Islet of Langerhans (tissue), 1 donor: ENCODE data around the gene PPP1R16B.
"Not testable (repeated sequence)": the region's sequence is repeated elsewhere in the genome, so short reads cannot be mapped to it uniquely, and the experiment has no call there.

ENCODE experiments used
- FAIRE-seq: peaks from one replicate; lab custom pipeline; 2011; peaks lifted over from hg19 to GRCh38; lab: Jason Lieb, UNC

The PPP1R16B gene

DNA sequence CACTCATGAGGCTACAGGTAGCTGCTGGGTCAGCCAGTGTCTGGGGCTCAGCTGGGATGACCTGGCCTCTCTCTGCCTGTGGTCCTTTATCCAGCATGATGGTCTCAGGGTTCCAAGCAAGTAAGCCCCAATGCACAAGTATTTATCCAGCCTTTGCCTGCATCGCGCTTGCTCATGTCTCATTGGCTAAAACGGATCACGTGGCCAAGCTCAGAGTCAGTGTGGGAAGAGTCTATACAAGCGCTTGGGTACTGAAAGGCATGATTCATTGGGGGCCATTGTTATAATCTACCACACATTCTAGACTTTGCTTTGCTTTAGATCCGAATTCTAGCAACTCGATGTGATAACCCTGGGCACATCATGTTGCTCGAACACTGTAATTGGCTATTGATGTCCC is 48.3 kb downstream of the PPP1R16B start:
- no peak for FAIRE-seq

DNA sequence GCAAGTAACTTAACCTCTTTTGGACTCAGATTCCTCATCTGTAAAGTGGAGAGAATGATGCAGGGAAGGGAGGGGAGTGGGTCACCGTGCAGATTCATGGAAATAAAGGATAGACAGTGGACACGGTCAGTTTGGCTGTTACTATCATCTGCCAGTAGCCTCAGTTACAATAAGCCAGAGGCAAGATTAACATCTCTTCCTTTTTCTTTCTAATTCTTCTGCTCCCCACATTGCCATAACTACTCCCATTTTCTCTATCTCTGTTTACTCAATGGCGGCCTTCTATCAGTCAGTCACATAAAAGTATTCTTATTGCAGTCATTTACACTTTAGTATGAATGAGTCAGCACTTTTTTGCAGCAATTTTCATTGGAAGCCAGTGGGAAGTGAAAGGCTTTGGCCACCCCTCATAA is 49.2 kb downstream of the PPP1R16B start:
- no peak for FAIRE-seq

DNA sequence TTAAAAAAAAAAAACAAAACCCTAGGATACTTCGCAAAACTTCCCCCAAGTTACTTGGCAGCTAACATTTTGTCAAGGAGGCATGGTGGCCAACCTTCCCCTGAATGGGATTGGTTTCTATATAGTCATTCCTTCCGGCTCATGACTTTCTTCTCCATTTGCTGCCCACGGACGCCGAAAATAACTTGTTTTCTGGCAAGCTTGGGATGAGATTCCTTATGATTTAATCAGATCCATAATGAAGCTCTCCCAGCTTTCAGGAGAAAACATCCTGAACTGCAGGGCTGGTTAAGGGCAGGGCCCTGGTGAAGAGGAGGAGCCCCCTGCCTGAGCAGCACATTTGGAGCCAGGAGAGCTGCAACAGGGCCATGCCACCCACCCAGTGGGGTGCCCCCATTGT is 49.9 kb downstream of the PPP1R16B start:
- no peak for FAIRE-seq

DNA sequence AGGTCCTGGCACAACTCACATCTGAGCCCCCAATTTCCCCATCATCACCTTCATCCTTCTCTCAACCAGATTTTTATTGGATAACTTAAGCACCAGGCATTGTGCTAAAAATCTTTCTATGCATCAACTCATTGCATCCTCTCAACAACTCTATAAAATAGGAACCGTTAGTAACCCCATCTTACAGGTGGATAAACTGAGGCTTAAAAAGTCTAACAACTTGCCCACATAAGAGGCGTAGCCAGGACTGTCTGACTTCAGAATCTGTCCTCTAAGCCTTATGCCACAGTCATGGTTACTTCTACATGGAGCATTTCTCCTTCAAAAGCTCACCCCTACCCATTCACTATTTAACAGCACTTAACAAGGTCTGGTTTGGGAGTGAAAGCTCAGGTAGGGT is 51.1 kb downstream of the PPP1R16B start:
- no peak for FAIRE-seq

DNA sequence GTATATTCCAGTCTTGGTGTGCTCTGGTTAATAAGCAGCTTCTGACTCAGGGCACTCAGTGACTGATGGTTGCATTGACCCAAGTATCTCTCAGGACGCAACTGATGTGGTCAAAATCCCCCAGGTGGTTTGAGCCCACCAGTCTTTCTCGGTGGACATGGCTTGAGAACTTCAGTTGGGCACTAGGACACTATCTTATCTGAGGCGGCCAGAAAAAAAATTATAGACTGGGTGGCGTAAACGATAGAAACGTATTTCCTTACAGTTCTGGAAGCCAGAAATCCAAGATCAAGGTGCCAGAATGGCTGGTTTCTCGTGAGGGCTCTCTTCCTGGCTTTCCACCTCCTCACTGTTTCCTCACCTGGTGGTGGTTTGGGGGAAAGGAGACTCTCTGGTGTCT is 52.2 kb downstream of the PPP1R16B start:
- FAIRE-seq, result no peak

DNA sequence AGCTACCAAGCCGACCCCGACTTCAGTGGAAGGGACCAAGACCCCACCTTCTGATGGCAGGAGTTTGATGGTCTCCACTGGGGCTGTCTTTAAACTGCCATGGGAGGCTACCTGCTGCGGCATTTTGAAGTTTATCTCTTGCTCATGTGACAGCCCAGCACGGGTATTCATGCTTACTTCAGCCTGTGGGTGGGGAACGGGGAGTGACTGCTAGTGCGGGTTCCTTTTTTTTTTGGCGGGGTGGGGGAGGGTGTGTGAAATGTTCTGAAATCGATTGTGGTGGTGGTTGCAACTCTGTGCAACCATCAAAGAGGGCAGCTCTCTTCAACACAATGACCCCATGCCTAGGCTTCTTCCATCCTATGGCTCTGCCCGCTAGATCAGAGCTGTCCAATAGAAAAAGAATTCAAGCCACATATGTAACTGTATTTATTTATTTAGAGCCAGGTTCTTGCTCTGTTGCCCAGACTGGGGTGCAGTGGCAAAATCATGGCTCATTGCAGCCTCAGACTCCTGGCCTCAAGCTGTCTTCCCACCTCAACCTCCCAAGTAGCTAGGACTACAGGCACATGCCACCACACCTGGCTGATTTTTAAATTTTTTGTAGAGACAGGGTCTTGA is 53.7 kb downstream of the PPP1R16B start:
- no peak for FAIRE-seq

DNA sequence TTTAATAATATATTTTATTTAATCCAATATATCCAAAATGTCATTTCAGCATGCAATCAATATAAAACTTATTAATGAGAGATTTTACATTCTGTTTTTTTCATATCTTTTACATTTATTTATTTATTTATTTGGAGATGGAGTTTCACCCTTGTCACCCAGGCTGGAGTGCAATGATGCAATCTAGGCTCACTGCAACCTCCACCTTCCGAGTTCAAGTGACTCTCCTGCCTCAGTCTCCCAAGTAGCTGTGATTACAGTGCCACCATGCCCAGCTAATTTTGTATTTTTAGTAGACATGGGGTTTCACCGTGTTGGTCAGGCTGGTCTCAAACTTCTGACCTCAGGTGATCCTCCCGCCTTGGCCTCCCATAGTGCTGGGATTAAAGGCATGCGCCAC is 54.4 kb downstream of the PPP1R16B start:
- FAIRE-seq, result not testable (repeated sequence)

DNA sequence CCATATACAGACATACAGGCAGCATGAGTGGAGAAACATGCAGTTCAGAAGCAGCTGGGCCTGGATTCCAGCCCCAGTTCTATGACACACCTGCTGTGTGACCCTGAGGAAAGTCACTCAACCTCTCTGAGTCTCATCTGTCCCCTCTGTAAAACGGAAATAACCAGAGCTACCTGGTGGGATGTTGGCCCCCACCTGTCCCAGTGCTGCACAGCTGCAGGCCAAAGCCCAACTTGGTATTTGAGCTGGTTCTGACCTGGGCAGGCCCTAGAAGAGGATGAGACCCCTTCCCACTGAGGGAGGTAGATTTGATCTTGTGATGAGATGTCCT is 55.5 kb downstream of the PPP1R16B start:
- FAIRE-seq, result no peak

DNA sequence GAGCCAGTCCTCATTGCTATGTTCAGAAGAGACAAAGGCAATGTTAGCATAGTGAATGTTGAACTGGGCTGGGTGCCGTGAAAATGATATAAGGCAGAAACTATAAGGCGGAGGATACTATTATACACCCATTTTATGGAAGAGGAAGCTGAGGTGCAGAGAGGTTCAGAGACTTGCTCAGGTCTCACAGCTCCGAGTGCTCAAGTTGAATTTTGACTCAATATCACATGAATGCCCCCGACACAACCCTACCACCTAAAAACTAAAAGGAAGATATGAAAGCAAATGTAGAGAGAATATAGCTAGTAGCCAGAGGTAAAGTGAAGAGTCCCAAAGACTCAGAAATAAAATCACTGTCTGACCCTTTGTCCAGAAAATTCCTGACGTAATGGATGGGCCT is 56.7 kb downstream of the PPP1R16B start:
- no peak for FAIRE-seq

DNA sequence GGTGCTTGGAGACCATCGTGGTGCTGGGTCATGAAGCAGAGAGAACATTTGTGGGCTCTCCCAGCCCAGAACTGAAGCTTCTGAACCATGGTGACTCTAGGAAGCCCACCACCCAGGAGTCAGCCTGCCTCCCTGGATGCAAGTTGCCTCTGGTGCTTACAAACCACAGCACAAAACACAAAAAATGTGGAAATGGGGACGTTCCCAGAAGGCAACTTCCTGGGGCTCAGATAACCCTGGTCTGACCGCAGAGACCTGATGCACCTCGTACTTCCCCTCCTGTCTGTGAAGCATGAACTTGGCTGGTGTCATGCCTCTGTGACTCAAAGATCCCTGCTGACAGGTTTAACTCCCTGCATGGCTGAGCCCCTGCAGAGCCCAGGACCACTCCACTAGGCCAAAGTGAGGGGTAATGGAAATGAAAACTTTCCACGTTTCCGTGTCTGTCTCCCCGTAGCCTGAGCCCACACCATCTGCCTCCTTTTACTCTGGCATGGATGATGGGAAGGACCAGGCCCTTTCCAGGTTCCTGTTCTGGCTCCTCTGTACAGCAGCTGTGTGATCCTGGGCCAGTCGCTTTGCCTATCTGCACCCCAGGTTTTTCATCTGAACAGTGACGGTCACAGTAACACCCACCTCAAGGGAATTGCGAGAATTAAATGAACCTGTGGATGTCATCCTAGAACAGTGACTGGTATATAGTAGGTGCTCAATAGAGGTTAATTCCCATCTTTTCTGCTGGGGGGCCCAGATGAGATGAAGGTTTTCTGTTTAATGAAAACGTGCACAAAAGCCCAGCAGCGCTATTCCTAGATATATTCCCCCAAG is 57.7 kb downstream of the PPP1R16B start:
- FAIRE-seq, result no peak

DNA sequence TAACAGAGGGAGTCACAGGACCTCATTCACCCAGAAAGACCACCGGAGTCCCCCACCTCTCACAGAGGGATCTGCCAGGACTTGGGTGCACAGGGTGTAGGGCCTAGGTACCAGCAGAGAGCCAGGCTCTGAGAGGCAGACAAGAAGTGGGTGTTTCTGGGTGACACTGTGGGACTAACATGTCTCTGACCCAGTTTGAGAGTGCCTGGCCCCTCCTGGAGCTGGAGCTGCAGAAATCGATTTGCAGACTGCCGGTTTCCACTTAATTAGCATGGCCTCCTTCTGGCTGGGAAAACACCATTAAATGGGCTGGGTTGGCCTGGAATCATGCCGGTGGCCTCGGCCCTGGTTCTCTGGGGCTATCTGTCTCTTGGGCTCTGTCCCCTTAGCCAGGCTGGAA is 59.2 kb downstream of the PPP1R16B start:
- no peak for FAIRE-seq

DNA sequence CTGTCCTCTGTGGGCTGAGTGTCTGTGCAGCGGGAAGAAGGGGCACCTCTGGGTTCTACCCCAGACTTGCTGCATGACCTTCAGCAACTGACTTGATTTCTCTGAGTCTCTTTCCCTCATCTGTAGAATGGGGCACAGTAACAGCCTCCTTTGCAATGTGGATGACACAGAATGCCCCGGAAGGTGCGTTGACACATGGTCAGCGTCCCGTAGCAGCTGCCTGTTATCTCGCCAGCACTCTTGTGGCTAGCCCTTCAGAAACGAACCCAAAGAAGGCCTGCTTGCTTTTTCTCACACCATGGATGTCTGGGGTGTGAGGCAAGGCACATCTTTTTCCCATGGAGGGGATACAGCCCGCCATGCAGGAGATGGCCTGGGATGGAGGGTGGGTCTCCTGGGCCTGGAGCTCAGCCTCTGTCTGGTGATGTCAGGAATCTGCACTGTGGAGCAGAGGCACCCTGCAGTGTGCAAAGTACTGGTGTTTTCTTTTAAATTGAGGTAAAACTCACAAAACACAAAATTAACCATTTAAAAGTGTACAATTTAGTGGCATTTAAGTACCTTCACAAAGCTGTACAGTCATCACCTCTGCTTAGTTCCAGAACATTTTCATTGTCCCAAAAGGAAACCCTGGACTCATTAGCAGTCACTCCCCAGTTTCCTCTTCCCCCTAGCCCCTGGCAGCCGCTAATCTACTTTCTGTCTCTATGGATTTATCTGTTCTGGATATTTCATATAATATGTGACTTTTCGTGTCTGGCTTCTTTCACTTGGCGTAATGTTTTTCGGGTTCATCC is 61.0 kb downstream of the PPP1R16B start:
- no peak for FAIRE-seq

DNA sequence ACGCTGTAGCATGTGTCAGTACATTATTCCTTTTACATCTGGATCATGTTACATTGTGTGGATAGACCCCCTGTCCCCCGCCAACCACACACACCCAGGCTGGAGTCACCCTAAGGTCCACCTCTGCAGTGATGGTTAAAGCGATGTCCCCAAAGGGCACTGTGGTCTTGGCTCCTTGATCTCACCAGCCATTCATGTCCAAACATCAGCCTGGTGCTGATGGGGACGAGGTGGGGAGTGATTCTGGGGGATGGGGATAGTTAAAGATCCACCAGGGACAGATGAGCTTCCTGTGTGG is 61.5 kb downstream of the PPP1R16B start:
- FAIRE-seq, result no peak

DNA sequence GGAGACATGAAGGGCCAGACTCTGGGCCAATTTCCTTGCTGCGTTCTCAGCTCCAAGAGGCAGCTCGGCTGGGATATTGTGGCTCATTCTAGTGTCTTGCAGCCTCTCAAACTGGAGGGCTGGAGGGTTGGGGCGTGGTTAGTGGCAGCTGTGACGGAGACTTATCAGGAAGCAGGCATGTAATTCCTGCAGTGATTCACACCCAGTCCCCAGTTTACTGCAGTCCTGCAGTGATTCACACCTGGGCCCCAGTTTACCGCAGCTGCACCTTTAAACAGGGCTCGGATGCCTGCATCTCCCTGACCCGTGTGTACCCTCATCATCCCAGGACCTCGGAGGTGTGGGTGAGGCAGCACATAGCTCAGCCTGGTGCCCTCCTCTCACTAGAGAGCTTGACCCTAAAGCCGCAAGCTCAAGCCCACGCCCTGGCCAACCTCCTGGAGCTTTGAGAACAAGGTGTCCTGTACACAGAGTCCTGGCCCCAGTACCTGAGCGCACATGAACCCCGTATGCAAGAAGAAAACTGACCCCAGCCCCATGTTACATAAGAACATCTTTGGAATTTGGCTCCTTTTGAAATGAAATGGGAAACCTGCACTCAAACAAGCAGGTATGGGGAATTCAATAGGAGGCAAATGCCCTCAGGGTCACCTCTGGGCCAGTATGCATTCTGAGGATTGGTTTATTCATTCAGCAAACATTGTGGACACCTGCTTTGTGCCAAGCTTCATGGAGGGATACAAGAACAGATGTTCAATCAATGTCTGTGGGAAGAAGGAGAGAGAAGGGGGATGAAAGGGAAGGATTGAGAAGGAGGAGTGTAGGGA is 65.4 kb downstream of the PPP1R16B start:
- no peak for FAIRE-seq

DNA sequence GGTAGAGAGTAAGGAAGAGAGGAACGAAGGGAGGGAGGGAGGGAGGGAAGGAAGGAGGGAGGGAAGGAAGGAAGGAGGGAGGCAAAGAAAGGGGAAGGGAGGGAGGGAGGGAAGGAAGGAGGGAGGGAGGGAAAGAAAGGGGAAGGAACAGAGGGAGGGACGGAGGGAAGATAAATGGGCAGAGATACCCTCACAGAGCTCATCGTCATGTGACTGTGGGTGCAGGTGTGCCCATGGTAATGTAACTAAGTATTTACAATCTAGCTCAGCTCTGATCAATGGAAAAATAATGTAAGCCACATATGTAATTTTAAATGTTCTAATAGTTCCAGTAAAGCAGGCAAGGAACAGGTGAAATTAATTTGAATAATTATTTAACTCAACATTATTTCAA is 66.1 kb downstream of the PPP1R16B start:
- no peak for FAIRE-seq

DNA sequence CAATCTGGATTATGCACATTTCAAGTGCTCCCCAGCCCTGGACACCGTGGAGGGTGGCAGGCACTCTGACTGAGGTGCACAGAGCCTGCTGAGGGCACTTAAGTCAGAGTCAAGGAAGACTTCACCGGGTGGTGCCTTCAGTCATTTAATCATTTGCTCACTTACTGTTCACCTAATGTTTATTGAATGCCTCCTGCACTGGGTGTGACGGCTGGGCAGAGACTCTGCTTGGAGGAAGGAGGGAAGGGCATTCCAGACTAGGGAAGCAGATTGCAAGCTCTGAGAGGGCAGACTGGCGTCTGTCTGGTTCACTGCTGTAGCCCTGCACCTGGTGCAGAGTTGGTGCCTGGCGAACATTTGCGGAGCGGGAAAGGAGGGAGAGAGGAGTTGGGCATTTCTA is 66.5 kb downstream of the PPP1R16B start:
- no peak for FAIRE-seq

DNA sequence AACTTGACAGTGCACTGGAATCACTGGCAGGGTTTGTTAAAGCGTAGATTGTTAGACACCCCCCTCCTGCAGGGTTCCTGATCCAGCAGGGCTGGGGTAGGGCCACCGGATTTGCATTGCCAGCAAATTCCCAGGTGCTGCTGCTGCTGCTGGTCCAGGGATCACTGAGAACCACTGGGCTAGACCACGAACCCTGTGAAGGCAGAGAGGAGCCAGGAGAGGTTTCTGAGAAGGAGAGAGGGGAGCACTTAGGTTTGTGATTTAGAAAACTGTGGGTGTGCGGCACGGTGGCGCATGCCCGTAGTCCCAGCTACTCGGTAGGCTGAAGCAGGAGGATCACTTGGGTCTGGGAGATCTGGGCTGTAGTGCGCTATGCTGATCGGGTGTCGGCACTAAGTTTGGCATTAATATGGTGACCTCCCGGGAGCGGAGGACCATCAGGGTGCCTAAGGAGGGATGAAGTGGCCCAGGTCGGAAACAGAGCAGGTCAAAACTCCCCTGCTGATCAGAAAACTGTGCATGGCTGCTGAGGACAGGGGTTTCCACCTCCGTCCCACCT is 67.1 kb downstream of the PPP1R16B start:
- no peak for FAIRE-seq

DNA sequence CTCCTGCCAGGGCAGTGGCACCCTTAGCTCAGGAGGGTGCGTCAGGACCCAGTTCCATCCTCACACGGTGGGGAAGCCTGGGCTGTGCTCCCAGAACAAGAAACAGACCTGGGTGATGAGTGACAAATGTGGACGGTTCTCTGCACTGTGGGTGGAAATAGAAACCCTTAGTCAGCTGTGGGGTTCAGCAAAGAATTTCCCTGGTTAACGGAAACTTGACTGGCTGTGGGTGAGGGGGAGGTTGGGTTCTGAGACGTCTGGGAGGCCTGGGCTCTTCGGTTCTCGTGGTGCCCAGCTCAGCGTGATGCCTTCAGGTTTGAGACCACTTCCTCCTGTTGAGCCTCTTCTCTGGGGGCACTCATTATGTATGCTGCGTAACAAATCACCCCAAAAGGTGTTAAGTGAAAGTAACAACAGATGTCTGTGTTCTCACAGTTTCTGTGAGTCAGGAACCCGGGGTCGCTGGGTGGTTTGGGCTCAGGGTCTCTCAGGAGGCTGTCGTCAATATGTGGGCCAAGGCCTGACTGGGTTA is 67.6 kb downstream of the PPP1R16B start:
- FAIRE-seq, result no peak

DNA sequence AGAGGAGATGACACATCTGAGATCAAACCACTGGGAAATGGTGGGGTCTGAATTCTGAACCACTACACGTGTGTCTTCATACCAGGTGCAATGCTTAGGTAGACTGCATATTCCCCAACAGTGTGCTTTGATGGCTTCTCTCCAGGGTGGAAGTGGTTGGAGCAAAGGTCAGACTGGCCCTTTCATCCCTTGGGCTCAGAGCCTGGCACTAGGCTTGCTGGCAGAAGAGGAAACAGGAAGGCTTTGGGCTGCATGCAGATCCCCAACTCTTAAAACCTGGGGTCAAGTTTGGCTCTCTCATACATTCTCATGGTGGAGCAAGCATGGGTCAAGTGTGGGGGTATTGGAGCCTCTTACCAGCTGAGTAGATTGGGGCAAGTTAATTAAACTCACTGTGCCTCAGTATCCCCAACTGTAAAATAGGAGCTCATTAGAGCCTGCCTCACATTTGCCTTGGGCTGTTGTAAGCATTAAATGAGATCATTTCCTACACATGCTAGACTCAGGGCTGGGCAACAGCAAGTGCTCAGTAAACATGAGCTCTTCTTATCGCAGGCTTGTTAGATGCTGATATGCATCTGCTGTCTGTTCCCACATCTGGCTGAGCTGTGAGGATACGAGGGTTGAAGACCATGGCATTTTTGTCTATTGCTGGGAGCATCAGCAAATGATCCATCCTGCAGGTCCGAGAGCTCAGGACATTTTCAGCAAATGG is 69.1 kb downstream of the PPP1R16B start:
- FAIRE-seq, result no peak

DNA sequence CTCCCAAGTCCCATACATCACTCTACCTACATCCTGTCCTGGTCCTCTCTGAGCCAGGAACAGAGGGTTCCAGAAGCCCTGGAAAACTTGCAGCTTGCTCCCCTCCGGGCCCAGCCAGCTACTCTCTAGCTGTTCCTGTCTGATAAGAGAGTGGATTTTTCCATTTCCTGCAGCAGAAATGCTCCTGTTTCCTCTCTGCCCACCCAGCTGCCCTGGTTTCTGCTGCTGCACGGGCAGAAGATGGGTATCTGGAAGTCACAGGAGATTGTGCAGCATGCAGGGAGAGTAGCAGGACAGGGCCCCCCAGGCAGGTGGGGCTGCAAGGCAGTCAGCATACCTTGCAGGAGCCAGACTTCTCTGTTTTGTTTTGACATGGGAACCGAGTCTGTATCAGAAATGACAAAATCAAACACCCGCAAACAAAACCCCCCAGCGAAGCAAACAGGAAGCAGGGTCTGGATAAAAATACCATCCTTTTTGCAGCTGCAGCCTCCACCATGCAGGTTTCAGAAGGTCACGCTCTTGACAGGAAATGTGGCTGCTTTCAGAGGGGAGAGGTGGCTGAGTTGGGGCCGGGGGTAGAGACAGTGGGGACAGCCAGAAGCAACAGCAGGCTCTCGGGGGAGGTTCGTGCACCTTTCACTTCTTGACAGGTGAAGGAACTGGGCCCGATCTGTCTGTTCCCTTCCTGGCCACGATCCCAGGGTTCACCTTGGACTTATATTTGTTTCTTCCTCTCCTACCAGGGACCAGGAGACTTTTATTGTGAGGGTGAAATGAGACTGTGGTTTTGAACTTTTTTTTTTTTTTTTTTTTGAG is 69.9 kb downstream of the PPP1R16B start:
- FAIRE-seq, result no peak

DNA sequence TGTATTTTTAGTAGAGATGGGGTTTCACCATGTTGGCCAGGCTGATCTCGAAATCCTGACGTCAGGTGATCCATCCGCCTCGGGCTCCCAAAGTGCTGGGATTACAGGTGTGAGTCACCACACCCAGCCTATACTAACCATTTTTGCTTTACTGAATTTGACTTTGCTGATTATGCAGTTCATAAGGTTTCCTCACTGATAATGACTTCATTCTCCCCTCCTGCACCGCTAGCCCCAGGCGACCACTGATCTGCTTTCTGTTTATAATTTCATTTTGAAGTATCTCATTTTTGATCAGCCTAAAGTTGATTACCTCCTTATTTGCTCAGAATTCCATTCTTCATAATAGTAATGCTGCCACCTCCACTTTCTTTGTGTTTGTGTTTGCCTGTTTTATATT is 72.0 kb downstream of the PPP1R16B start:
- FAIRE-seq, result no peak
